K562 (cell line): ENCODE results near the gene SUPT3H.

Experiments used
- GABPB1 ChIP-seq: sonication (generic); formaldehyde crosslinking; IDR thresholded peaks from 2 replicates; pipeline ENCODE4 v1.8.0; 2022; ENCODE audit warnings: mild to moderate bottlenecking, missing genetic modification reagents
- USF1 ChIP-seq: sonication (generic); formaldehyde crosslinking; IDR thresholded peaks from 2 replicates; pipeline ENCODE4 v1.9.0; 2022; ENCODE audit warnings: mild to moderate bottlenecking, missing genetic modification reagents
- ZNF184 ChIP-seq: sonication (generic); formaldehyde crosslinking; IDR thresholded peaks from 2 replicates; pipeline ENCODE4 v1.5.0; 2020; ENCODE audit warnings: missing genetic modification reagents
- TF ChIP-seq, protein P1 (sequence below), 3 experiments: IDR thresholded peaks in 2 of 3; conservative IDR thresholded peaks in 1 of 3; 2 replicates each; pipeline ENCODE4 v1.5.1; 2011 to 2012; ENCODE audit warnings: low read length in 3 of 3, mild to moderate bottlenecking in 3 of 3, control low read depth in 2 of 3, improper control_type of control experiment in 1 of 3, inconsistent platforms in 1 of 3, low read depth in 1 of 3, mixed read lengths in 1 of 3, moderate library complexity in 1 of 3; ENCODE audit not compliant: insufficient read depth in 2 of 3
- TF ChIP-seq, protein P2 (sequence below): sonication (generic); formaldehyde crosslinking; IDR thresholded peaks from 2 replicates; pipeline ENCODE4 v1.8.0; 2022; ENCODE audit warnings: mild to moderate bottlenecking, missing genetic modification reagents

DNA sequence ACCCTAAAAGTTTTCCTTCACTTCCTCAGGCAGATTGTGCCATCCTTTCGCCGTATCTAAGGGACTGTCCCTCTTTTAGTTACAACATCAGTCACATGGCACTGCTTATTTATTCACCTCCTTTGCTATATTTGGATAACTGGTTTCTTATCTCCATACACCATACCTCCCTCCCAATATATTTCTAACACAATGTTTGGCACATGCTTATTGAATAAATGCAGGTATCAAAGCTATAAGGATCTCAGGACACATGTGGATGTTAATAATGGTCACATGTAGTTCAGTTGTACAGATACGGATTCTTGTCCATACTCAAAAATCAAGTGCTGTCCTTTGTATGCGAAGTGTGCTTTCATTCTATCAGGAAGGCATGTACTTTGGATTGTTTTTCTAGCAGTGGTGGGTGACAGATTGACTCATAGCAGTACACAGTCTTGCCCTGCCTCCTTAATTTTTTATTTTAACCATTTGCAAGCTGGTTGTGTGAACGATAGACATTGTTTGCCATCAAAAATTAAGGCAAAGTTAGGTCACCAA, 456.7 kb downstream of the SUPT3H start:
- TF ChIP-seq ZNF184 (CRISPR knock-in tag) (no peak), USF1 (no peak; the same call in 1 of the 2 replicates), GABPB1 (CRISPR knock-in tag) (no peak)
- TF ChIP-seq, protein P1, sequence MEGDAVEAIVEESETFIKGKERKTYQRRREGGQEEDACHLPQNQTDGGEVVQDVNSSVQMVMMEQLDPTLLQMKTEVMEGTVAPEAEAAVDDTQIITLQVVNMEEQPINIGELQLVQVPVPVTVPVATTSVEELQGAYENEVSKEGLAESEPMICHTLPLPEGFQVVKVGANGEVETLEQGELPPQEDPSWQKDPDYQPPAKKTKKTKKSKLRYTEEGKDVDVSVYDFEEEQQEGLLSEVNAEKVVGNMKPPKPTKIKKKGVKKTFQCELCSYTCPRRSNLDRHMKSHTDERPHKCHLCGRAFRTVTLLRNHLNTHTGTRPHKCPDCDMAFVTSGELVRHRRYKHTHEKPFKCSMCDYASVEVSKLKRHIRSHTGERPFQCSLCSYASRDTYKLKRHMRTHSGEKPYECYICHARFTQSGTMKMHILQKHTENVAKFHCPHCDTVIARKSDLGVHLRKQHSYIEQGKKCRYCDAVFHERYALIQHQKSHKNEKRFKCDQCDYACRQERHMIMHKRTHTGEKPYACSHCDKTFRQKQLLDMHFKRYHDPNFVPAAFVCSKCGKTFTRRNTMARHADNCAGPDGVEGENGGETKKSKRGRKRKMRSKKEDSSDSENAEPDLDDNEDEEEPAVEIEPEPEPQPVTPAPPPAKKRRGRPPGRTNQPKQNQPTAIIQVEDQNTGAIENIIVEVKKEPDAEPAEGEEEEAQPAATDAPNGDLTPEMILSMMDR (IDR thresholded peaks at IDR 0.05 in 2 of 3, conservative IDR thresholded peaks at IDR 0.05 in 1 of 3; ENCODE audit: insufficient read depth in 2 of 3, low read depth in 1 of 3, low read length in 3 of 3) = no peak
- TF ChIP-seq, protein P2, sequence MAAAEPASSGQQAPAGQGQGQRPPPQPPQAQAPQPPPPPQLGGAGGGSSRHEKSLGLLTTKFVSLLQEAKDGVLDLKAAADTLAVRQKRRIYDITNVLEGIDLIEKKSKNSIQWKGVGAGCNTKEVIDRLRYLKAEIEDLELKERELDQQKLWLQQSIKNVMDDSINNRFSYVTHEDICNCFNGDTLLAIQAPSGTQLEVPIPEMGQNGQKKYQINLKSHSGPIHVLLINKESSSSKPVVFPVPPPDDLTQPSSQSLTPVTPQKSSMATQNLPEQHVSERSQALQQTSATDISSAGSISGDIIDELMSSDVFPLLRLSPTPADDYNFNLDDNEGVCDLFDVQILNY (CRISPR knock-in tag) = no peak
